Neural cell (in vitro differentiated cells): ENCODE measurements around the gene PREX1. TPM values are rescaled to one million over a fixed set of nuclear protein-coding genes. Genes with fewer than 3 reads are reported as not detected.

Experiments used
- H2AFZ ChIP-seq: fragments of 200-600, 300-800 bp; sonication (generic), shearing (Covaris generic); 2 replicates; pipeline ENCODE4 v1.6.0; 2014; ENCODE audit warnings: low read depth, mild to moderate bottlenecking, antibody characterized with exemption, low read length, moderate library complexity
- H3F3A ChIP-seq: fragments of 200-600 bp; shearing (Covaris generic); 2 replicates; pipeline ENCODE4 v1.6.1; 2016; ENCODE audit warnings: mild to moderate bottlenecking, moderate library complexity, mixed read lengths, antibody characterized with exemption, low read length; ENCODE audit not compliant: insufficient read depth, poor library complexity, severe bottlenecking
- H3K27ac ChIP-seq: fragments of 200-600, 300-800 bp; sonication (generic), shearing (Covaris generic); 2 replicates; pipeline ENCODE4 v1.5.1; 2014; ENCODE audit warnings: mild to moderate bottlenecking, low read length, moderate library complexity
- H3K27me3 ChIP-seq: fragments of 300-800, 200-600 bp; sonication (generic), shearing (Covaris generic); 2 replicates; pipeline ENCODE4 v1.6.0; 2014; ENCODE audit warnings: mild to moderate bottlenecking, low read depth, low read length, moderate library complexity; ENCODE audit not compliant: insufficient read depth
- H3K36me3 ChIP-seq: fragments of 300-800, 200-600 bp; sonication (generic), shearing (Covaris generic); 2 replicates; pipeline ENCODE4 v1.5.1; 2014; ENCODE audit warnings: mild to moderate bottlenecking, antibody characterized with exemption, low read length, moderate library complexity; ENCODE audit not compliant: insufficient read depth
- H3K4me2 ChIP-seq: fragments of 300-800, 200-600 bp; sonication (generic), shearing (Covaris generic); 2 replicates; pipeline ENCODE4 v1.6.0; 2014; ENCODE audit warnings: mild to moderate bottlenecking, low read length
- H3K4me3 ChIP-seq: fragments of 300-800, 200-600 bp; sonication (generic), shearing (Covaris generic); 2 replicates; pipeline ENCODE4 v1.5.1; 2014; ENCODE audit warnings: mild to moderate bottlenecking, low read length, moderate library complexity
- H3K79me2 ChIP-seq: fragments of 200-600 bp; shearing (Covaris generic); replicated peaks from 2 replicates; pipeline ENCODE4 v1.6.0; 2014; ENCODE audit warnings: mild to moderate bottlenecking, low read length, moderate library complexity; ENCODE audit not compliant: insufficient read depth
- H3K9ac ChIP-seq: fragments of 300-800, 200-600 bp; sonication (generic), shearing (Covaris generic); 2 replicates; pipeline ENCODE4 v1.6.1; 2016; ENCODE audit warnings: mild to moderate bottlenecking, low read length, mixed read lengths
- H3K9me2 ChIP-seq: fragments of 200-600 bp; shearing (Covaris generic); 2 replicates; pipeline ENCODE4 v1.6.1; 2016; ENCODE audit warnings: mild to moderate bottlenecking, low read length, mixed read lengths; ENCODE audit not compliant: insufficient read depth
- H3K9me3 ChIP-seq: fragments of 200-600, 300-800 bp; sonication (generic), shearing (Covaris generic); 2 replicates; pipeline ENCODE4 v1.6.1; 2016; ENCODE audit warnings: mild to moderate bottlenecking, mixed run types, low read length, moderate library complexity, mixed read lengths
- H4K20me1 ChIP-seq: fragments of 200-600 bp; shearing (Covaris generic); 2 replicates; pipeline ENCODE4 v1.6.1; 2016; ENCODE audit warnings: mild to moderate bottlenecking, mixed run types; ENCODE audit not compliant: insufficient read depth
- CTCF ChIP-seq: fragments of 450-650 bp; IDR thresholded peaks from 2 replicates; pipeline ENCODE4 v1.5.1; 2014; ENCODE audit warnings: antibody characterized with exemption, mild to moderate bottlenecking, moderate library complexity; ENCODE audit not compliant: poor library complexity, severe bottlenecking
- EP300 ChIP-seq: fragments of 450-650 bp; conservative IDR thresholded peaks from 2 replicates; pipeline ENCODE4 v1.6.1; 2014; ENCODE audit warnings: antibody characterized with exemption, mild to moderate bottlenecking, moderate library complexity; ENCODE audit not compliant: poor library complexity, severe bottlenecking
- EZH2 ChIP-seq: fragments of 200-600, 300-800 bp; shearing (Covaris generic), sonication (generic); IDR thresholded peaks from 2 replicates; pipeline ENCODE4 v1.6.1; 2014; ENCODE audit warnings: antibody characterized with exemption, low read length, borderline replicate concordance, mild to moderate bottlenecking; ENCODE audit not compliant: insufficient read depth, poor library complexity, severe bottlenecking
- MXI1 ChIP-seq: fragments of 450-650 bp; conservative IDR thresholded peaks from 2 replicates; pipeline ENCODE4 v1.6.1; 2014; ENCODE audit warnings: antibody characterized with exemption, mild to moderate bottlenecking; ENCODE audit not compliant: poor library complexity, severe bottlenecking
- POLR2AphosphoS5 ChIP-seq: IDR thresholded peaks from 2 replicates; pipeline ENCODE4 v1.6.1; 2012
- RAD21 ChIP-seq: fragments of 450-650 bp; conservative IDR thresholded peaks from 2 replicates; pipeline ENCODE4 v1.6.1; 2014; ENCODE audit warnings: antibody characterized with exemption, mild to moderate bottlenecking, moderate library complexity
- REST ChIP-seq: IDR thresholded peaks from 2 replicates; pipeline ENCODE4 v1.6.1; 2012; ENCODE audit warnings: borderline replicate concordance
- SMC3 ChIP-seq: fragments of 450-650 bp; conservative IDR thresholded peaks from 2 replicates; pipeline ENCODE4 v1.6.1; 2014; ENCODE audit warnings: antibody characterized with exemption, mild to moderate bottlenecking, moderate library complexity; ENCODE audit not compliant: poor library complexity
- TAF1 ChIP-seq: IDR thresholded peaks from 2 replicates; pipeline ENCODE4 v1.6.1; 2012; ENCODE audit warnings: low read depth
- polyA plus RNA-seq: library from polyadenylated mRNA; depleted of rRNA; stranded (reverse); fragments of >200 nt; gene quantifications from 2 replicates; pipeline ENCODE4 v1.2.3, GENCODE V29; 2014

PREX1 gene
- polyA plus RNA-seq, 1 donor from 2014 or later: 0.06 TPM

- Histone ChIP-seq H3K27me3 (no peaks in the 10 kb centered on the region), H3K9me3 (no peaks in the 10 kb centered on the region), H3K79me2 (no peaks in the 10 kb centered on the region), H3K4me3 (no peak overlapping the region), H3K9me2 (no peaks in the 10 kb centered on the region), H3K36me3 (no peaks in the 10 kb centered on the region), H3K4me2 (no peak overlapping the region), H3F3A (no peaks in the 10 kb centered on the region), H3K9ac (no peak overlapping the region), H4K20me1 (no peaks in the 10 kb centered on the region), H3K27ac (no peak overlapping the region), H2AFZ (no peak overlapping the region)
- TF ChIP-seq EP300: no peak
- TF ChIP-seq CTCF: no peak
- TF ChIP-seq SMC3: no peak
- no peak for TF ChIP-seq MXI1
- no peak for TF ChIP-seq TAF1
- no peak for TF ChIP-seq REST
- TF ChIP-seq EZH2: no peak
- TF ChIP-seq RAD21: no peak
- no peak for TF ChIP-seq POLR2AphosphoS5
Measured at GRCh38 chr20:48603116-48603818, 224.5 kb downstream of the PREX1 start.

GRCh38 chr20:48601798-48602197 lies 226.0 kb downstream of the PREX1 start:
- no peak overlapping the region for H3K4me3 ChIP-seq
- no peaks in the 10 kb centered on the region for H3K9me3 ChIP-seq
- H3K9me2 ChIP-seq: no peaks in the 10 kb centered on the region
- H3K79me2 ChIP-seq: no peaks in the 10 kb centered on the region
- TF ChIP-seq MXI1 (no peak), EZH2 (no peak), CTCF (no peak), EP300 (no peak), REST (no peak), SMC3 (no peak), RAD21 (no peak), POLR2AphosphoS5 (no peak), TAF1 (no peak)
- H3F3A ChIP-seq: no peaks in the 10 kb centered on the region
- H4K20me1 ChIP-seq: no peaks in the 10 kb centered on the region
- H3K9ac ChIP-seq: no peak overlapping the region
- H3K27ac ChIP-seq: no peak overlapping the region
- no peaks in the 10 kb centered on the region for H3K36me3 ChIP-seq
- no peak overlapping the region for H2AFZ ChIP-seq
- no peak overlapping the region for H3K4me2 ChIP-seq
- H3K27me3 ChIP-seq: no peaks in the 10 kb centered on the region
